ENCODE data around the gene C1orf167. TPM values are rescaled to one million over a fixed set of nuclear protein-coding genes. Genes with fewer than 3 reads are reported as not detected.

The C1orf167 gene, protein sequence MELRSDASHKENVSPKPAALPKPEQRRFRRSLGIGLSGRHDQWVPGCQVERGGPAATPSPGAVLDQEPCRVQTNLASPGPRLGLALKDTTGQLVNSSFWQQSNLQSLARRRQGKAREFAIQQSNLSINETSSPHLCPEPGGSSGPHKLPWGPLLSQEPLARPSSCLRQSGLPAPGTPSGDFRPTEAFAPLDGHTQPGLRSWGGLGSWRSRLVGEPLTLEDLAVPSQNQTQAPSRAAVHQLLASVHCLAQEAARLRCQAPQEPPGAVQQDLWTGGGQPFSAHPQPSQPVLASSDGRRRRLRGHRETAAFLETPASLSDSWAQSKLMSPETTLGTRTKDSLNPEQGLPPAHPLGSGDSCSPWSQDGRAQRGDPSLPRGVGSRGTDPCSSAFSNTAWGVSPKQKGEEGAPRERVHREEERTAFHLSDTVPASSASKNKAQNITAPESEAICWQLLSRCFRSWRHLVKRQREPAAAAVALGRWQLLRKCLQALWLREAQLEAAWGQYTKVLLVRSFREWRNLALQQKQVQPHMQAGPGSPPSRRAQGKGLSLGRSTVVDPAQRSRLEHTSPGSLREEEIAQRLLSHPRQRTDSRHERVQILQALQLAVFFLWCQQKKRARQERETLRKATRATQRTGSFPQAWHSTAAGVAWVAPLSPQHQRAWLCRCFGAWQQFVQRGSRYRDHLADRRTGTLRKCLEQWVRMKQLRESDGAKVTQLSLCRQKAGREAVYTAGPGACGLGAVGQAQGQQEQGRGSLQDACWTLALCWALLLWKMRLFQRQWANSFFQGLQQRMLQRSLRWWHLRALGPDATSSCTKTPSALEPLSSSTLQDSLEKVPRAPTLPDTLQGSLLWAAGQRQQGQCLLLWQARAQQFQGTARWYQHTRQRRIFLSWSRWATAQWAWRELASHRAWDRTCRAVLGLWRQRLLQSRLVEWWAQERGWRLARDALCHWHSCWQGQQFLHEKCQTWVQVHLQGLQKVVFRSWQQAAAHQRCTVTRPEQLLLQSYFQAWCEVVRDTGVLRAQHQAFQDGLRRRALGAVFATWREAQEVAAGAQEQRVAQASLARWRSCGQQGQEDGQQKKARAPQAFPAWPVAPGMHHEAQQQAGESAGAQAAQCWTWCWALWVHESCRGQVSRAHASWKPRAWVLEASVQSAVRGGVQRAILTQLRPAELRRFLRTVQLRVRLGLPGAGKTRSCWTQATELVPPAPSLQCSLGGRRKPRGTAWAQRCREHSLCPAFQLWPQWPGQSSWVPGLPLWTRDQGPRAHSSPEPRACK (N-terminal part only)
- total RNA-seq: not detected
- polyA plus RNA-seq: under 1 TPM in 1 of 2 donors, not detected in 1; 0.37 TPM

DNA sequence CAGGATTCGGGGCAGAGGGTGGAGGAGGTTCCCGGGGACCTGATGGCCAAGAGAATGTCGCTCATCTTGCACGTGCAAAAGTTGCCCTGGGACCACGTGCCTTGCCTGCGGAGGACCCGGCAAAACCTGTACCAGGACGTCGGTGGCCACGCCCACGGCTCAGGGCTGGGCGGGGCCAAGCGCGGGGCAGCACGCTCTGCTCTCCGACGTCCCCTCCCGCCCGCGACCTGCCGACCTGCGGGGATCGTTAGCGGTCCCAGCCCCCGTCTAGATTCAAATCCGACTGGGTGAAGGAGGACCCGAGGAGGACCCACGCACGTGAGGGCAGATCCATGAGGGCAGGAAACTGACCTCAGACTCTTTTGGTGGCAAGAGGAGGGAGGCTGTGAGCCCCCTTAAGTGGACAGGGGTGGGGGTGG is at the start of gene C1orf167:
TSS of gene C1orf167 (plus strand) at position 206 of the 419 bp plus-strand sequence. CDS start 2,208 bp downstream, outside the sequence.
- no peak within 1 kb of the TSS for H3K27ac ChIP-seq (ENCODE audit: low read depth in 1 of 2, low read length in 2 of 2)
- H3K9ac ChIP-seq (ENCODE audit: low read depth in 1 of 2, low read length in 2 of 2): no peak within 1 kb of the TSS
- peaks cover 0 to 6% (median 0%) of the 10 kb centered on the region in 4 donors for H3K27me3 ChIP-seq (ENCODE audit: control insufficient read depth in 4 of 4, insufficient read depth in 4 of 4, low read length in 3 of 4)
- H3K36me3 ChIP-seq (ENCODE audit: control insufficient read depth in 4 of 4, insufficient read depth in 3 of 4, low read depth in 1 of 4, low read length in 3 of 4): no peaks in the 10 kb centered on the region
- no peaks in the 10 kb centered on the region for H3K9me3 ChIP-seq (ENCODE audit: control insufficient read depth in 4 of 4, low read length in 3 of 4)
- no peak within 1 kb of the TSS for H3K4me3 ChIP-seq (ENCODE audit: low read depth in 1 of 3, low read length in 3 of 3)
- 7% methylated on average over 29 of the region's 29 CpGs for WGBS
- DNase-seq (ENCODE audit: low spot score): peak; percentile 44
- H3K4me1 ChIP-seq (ENCODE audit: control insufficient read depth in 4 of 4, insufficient read depth in 4 of 4, low read length in 3 of 4): peaks cover 0 to 5% (median 0%) of the 10 kb centered on the region in 4 donors
- no peak for TF ChIP-seq NR2F2 (IDR thresholded peaks at IDR 0.05)

DNA sequence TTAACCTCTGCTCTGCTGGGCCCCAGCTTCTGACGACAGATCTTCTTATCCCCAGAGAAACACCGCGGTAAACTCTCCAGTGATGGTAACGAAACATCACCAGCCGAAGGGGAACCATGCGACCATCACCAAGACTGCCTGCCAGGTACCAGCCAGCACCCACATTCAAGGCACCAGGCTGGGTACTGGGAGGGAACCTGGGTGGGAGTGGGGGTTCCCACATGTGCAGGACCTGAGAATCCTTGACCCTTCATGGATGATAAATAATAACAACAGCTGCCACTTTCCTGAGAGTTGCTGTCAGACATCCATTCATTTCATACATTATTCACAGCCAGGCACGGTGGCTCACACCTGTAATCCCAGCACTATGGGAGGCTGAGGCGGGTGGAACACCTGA is 49.7 kb upstream of the C1orf167 start:
- H3K27me3 ChIP-seq (ENCODE audit: control insufficient read depth in 4 of 4, insufficient read depth in 4 of 4, low read length in 3 of 4): no peaks in the 10 kb centered on the region
- no peak overlapping the region for H3K4me3 ChIP-seq (ENCODE audit: low read depth in 1 of 3, low read length in 3 of 3)
- peaks cover 0 to 9% (median 5%) of the 10 kb centered on the region in 4 donors for H3K4me1 ChIP-seq (ENCODE audit: control insufficient read depth in 4 of 4, insufficient read depth in 4 of 4, low read length in 3 of 4)
- H3K36me3 ChIP-seq (ENCODE audit: control insufficient read depth in 4 of 4, insufficient read depth in 3 of 4, low read depth in 1 of 4, low read length in 3 of 4): no peaks in the 10 kb centered on the region
- TF ChIP-seq, protein P1, sequence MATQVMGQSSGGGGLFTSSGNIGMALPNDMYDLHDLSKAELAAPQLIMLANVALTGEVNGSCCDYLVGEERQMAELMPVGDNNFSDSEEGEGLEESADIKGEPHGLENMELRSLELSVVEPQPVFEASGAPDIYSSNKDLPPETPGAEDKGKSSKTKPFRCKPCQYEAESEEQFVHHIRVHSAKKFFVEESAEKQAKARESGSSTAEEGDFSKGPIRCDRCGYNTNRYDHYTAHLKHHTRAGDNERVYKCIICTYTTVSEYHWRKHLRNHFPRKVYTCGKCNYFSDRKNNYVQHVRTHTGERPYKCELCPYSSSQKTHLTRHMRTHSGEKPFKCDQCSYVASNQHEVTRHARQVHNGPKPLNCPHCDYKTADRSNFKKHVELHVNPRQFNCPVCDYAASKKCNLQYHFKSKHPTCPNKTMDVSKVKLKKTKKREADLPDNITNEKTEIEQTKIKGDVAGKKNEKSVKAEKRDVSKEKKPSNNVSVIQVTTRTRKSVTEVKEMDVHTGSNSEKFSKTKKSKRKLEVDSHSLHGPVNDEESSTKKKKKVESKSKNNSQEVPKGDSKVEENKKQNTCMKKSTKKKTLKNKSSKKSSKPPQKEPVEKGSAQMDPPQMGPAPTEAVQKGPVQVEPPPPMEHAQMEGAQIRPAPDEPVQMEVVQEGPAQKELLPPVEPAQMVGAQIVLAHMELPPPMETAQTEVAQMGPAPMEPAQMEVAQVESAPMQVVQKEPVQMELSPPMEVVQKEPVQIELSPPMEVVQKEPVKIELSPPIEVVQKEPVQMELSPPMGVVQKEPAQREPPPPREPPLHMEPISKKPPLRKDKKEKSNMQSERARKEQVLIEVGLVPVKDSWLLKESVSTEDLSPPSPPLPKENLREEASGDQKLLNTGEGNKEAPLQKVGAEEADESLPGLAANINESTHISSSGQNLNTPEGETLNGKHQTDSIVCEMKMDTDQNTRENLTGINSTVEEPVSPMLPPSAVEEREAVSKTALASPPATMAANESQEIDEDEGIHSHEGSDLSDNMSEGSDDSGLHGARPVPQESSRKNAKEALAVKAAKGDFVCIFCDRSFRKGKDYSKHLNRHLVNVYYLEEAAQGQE (IDR thresholded peaks at IDR 0.05): no peak
- TF ChIP-seq YY1 (IDR thresholded peaks at IDR 0.05) (no peak), EGR1 (IDR thresholded peaks at IDR 0.05; ENCODE audit: low read depth in 2 of 2) (no peak), TAF1 (conservative IDR thresholded peaks at IDR 0.05) (no peak), HNF4G (IDR thresholded peaks at IDR 0.05) (no peak), FOXA2 (IDR thresholded peaks at IDR 0.05) (no peak), RXRA (IDR thresholded peaks at IDR 0.05) (no peak)
- TF ChIP-seq, protein P2, sequence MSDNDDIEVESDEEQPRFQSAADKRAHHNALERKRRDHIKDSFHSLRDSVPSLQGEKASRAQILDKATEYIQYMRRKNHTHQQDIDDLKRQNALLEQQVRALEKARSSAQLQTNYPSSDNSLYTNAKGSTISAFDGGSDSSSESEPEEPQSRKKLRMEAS (IDR thresholded peaks at IDR 0.05): no peak
- 90% methylated on average over 8 of the region's 8 CpGs for WGBS
- DNase-seq (ENCODE audit: low spot score): no peak
- H3K9me3 ChIP-seq (ENCODE audit: control insufficient read depth in 4 of 4, low read length in 3 of 4): no peaks in the 10 kb centered on the region
- no peak overlapping the region for H3K9ac ChIP-seq (ENCODE audit: low read depth in 1 of 2, low read length in 2 of 2)
- no peak overlapping the region for H3K27ac ChIP-seq (ENCODE audit: low read depth in 1 of 2, low read length in 2 of 2)

DNA sequence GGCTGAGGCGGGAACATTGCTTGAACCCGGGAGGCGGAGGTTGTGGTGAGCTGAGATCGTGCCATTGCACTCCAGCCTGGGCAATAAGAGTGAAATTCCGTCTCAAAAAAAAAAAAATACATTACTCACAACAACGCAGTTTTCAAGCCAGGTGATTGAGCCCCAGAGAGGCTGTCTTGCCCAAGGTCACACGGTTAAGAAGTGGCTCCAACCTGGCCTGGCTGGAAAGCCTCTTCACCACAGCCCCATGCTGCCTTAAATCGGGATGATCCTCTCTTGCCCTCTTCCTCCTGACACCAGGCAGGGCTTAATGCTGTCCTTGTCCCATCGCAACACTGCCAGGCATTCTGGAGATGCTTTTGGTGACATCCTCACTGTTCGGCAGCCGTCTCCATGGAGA is 48.9 kb upstream of the C1orf167 start:
- 82% methylated on average over 11 of the region's 11 CpGs for WGBS

More for the DNA sequence above, 48.9 kb upstream of the C1orf167 start:
- no peaks in the 10 kb centered on the region for H3K36me3 ChIP-seq (ENCODE audit: control insufficient read depth in 4 of 4, insufficient read depth in 3 of 4, low read depth in 1 of 4, low read length in 3 of 4)
- no peaks in the 10 kb centered on the region for H3K27me3 ChIP-seq (ENCODE audit: control insufficient read depth in 4 of 4, insufficient read depth in 4 of 4, low read length in 3 of 4)
- no peak for TF ChIP-seq JUND (IDR thresholded peaks at IDR 0.05)
- H3K9me3 ChIP-seq (ENCODE audit: control insufficient read depth in 4 of 4, low read length in 3 of 4): no peaks in the 10 kb centered on the region
- H3K4me3 ChIP-seq (ENCODE audit: low read depth in 1 of 3, low read length in 3 of 3): no peak overlapping the region
- DNase-seq (ENCODE audit: low spot score): no peak
- H3K4me1 ChIP-seq (ENCODE audit: control insufficient read depth in 4 of 4, insufficient read depth in 4 of 4, low read length in 3 of 4): peaks cover 0 to 1% (median 0%) of the 10 kb centered on the region in 4 donors
- H3K27ac ChIP-seq (ENCODE audit: low read depth in 1 of 2, low read length in 2 of 2): no peak overlapping the region
- no peak overlapping the region for H3K9ac ChIP-seq (ENCODE audit: low read depth in 1 of 2, low read length in 2 of 2)
